Thymus (tissue), 11 donors: ENCODE measurements around the gene ZGRF1. TPM values are rescaled to one million over a fixed set of nuclear protein-coding genes. Genes with fewer than 3 reads are reported as not detected.
"Not testable (repeated sequence)": the region's sequence is repeated elsewhere in the genome, so short reads cannot be mapped to it uniquely, and the experiment has no call there.

ENCODE experiments used
- DNase-seq, 9 donors: peaks; one replicate each; pipeline ENCODE4 v3.0.0-alpha.2; 2013; ENCODE audit warnings: low spot score in 9 of 9, low read depth in 6 of 9, missing footprints in 1 of 9
- H3K27ac ChIP-seq, 2 donors: one replicate each; pipeline ENCODE4 v1.5.1; 2013; ENCODE audit warnings: control low read depth in 1 of 2, low read depth in 1 of 2, low read length in 1 of 2, mild to moderate bottlenecking in 1 of 2, moderate library complexity in 1 of 2
- H3K27me3 ChIP-seq, 2 donors: one replicate each; pipeline ENCODE4 v1.5.1; 2013; ENCODE audit warnings: low read length in 1 of 2; ENCODE audit not compliant: control insufficient read depth in 2 of 2, insufficient read depth in 1 of 2
- H3K36me3 ChIP-seq, 2 donors: one replicate each; pipeline ENCODE4 v1.5.1; 2013; ENCODE audit warnings: low read length in 1 of 2, mild to moderate bottlenecking in 1 of 2, moderate library complexity in 1 of 2; ENCODE audit not compliant: control insufficient read depth in 2 of 2, insufficient read depth in 2 of 2
- H3K4me1 ChIP-seq, 2 donors: one replicate each; pipeline ENCODE4 v1.5.1; 2013; ENCODE audit warnings: low read length in 2 of 2; ENCODE audit not compliant: control insufficient read depth in 2 of 2, insufficient read depth in 2 of 2
- H3K4me3 ChIP-seq, 2 donors: one replicate each; pipeline ENCODE4 v1.5.1; 2013; ENCODE audit warnings: low read length in 2 of 2, control low read depth in 1 of 2, mild to moderate bottlenecking in 1 of 2
- H3K9me3 ChIP-seq, 2 donors: one replicate each; pipeline ENCODE4 v1.5.1; 2013; ENCODE audit warnings: low read length in 1 of 2, mild to moderate bottlenecking in 1 of 2; ENCODE audit not compliant: control insufficient read depth in 2 of 2, insufficient read depth in 1 of 2
- whole genome bisulfite sequencing: extraction: QIAGEN DNeasy Blood & Tissue Kit; methylation state at CpG from one replicate; pipeline ENCODE4 v1.1.7; 2013; 5-methylcytosine and 5-hydroxymethylcytosine counted together
- polyA plus RNA-seq: library from polyadenylated mRNA; stranded (reverse); fragments of 200-250 nt; gene quantifications from one replicate; pipeline ENCODE4 v1.2.3, GENCODE V29; 2013
- total RNA-seq: library from RNA; stranded (reverse); fragments of 120-200 nt; gene quantifications from one replicate; pipeline ENCODE4 v1.2.4, GENCODE V29; 2013
- donor health status: healthy.

ZGRF1 gene
- total and polyA plus RNA-seq, 2 donors, result 10.5 to 23.5 TPM

GRCh38 chr4:112646632-112647537 lies 10.2 kb upstream of the ZGRF1 start:
- DNase-seq, result no peak
- peaks cover 17 to 51% of the 10 kb centered on the region in 2 donors for H3K36me3 ChIP-seq

GRCh38 chr4:112645541-112646329 lies 9.0 kb upstream of the ZGRF1 start:
- DNase-seq, result no peak
- Histone ChIP-seq H3K4me1 (no peaks in the 10 kb centered on the region), H3K4me3 (no peak overlapping the region), H3K27me3 (no peaks in the 10 kb centered on the region), H3K27ac (no peak overlapping the region), H3K9me3 (no peaks in the 10 kb centered on the region), H3K36me3 (peaks cover 17 to 49% of the 10 kb centered on the region in 2 donors)
- WGBS, result 96% methylated on average over 8 of the region's 8 CpGs

More at GRCh38 chr4:112646632-112647537, 10.2 kb upstream of the ZGRF1 start:
- H3K27me3 ChIP-seq, result no peaks in the 10 kb centered on the region
- WGBS, result 92% methylated on average over 6 of the region's 6 CpGs
- H3K4me1 ChIP-seq, result no peaks in the 10 kb centered on the region
- H3K4me3 ChIP-seq, result no peak overlapping the region
- no peaks in the 10 kb centered on the region for H3K9me3 ChIP-seq
- H3K27ac ChIP-seq, result no peak overlapping the region

- H3K36me3 ChIP-seq, result peaks cover 14 to 44% of the 10 kb centered on the region in 2 donors
Observed at GRCh38 chr4:112644595-112645535, 8.2 kb upstream of the ZGRF1 start.

GRCh38 chr4:112642526-112642925 lies 5.8 kb upstream of the ZGRF1 start:
- H3K4me1 ChIP-seq, result peaks cover 6 to 7% of the 10 kb centered on the region in 2 donors
- H3K4me3 ChIP-seq, result no peak overlapping the region
- peaks cover 11 to 28% of the 10 kb centered on the region in 2 donors for H3K36me3 ChIP-seq
- DNase-seq, result no peak
- H3K9me3 ChIP-seq, result no peaks in the 10 kb centered on the region
- WGBS, result 93% methylated on average over 2 of the region's 2 CpGs
- no peaks in the 10 kb centered on the region for H3K27me3 ChIP-seq
- H3K27ac ChIP-seq, result no peak overlapping the region

More at GRCh38 chr4:112644595-112645535, 8.2 kb upstream of the ZGRF1 start:
- H3K4me1 ChIP-seq, DNase-seq, H3K4me3 ChIP-seq, H3K27ac ChIP-seq, H3K9me3 ChIP-seq, H3K27me3 ChIP-seq: not testable (repeated sequence)
- WGBS, result 94% methylated on average over 10 of the region's 10 CpGs

GRCh38 chr4:112637552-112637866 lies 800 bp upstream of the ZGRF1 start:
- Histone ChIP-seq H3K27ac (peak overlapping the region; percentile 97 to 99), H3K36me3 (peaks cover 0 to 3% of the 10 kb centered on the region in 2 donors), H3K4me1 (peaks cover 6 to 7% of the 10 kb centered on the region in 2 donors), H3K9me3 (no peaks in the 10 kb centered on the region), H3K27me3 (no peaks in the 10 kb centered on the region), H3K4me3 (peak overlapping the region; percentile 79 to 82)
- under 1% methylated on average over 8 of the region's 8 CpGs for WGBS
- DNase-seq, result no peak

- H3K9me3 ChIP-seq, result no peaks in the 10 kb centered on the region
- 41% methylated on average over 4 of the region's 4 CpGs for WGBS
- H3K4me1 ChIP-seq, result peaks cover 6 to 7% of the 10 kb centered on the region in 2 donors
- H3K36me3 ChIP-seq, result peaks cover 0 to 13% of the 10 kb centered on the region in 2 donors
- no peaks in the 10 kb centered on the region for H3K27me3 ChIP-seq
- DNase-seq, result peak in 7 of 9 donors; percentile 8 to 56 (median 18)
- H3K27ac ChIP-seq, result no peak overlapping the region
- H3K4me3 ChIP-seq, result no peak overlapping the region
Observed at GRCh38 chr4:112633477-112634235, 3.1 kb downstream of the ZGRF1 start.

- H3K36me3 ChIP-seq, result peaks cover 12 to 21% of the 10 kb centered on the region in 2 donors
- H3K4me1 ChIP-seq, result no peaks in the 10 kb centered on the region
- H3K27ac ChIP-seq, result no peak overlapping the region
- no peak for DNase-seq
- no peaks in the 10 kb centered on the region for H3K9me3 ChIP-seq
- no peak overlapping the region for H3K4me3 ChIP-seq
- 97% methylated on average over 4 of the region's 4 CpGs for WGBS
- no peaks in the 10 kb centered on the region for H3K27me3 ChIP-seq
Observed at GRCh38 chr4:112626228-112626627, 10.5 kb downstream of the ZGRF1 start.

GRCh38 chr4:112616984-112617383 lies 19.7 kb downstream of the ZGRF1 start:
- Histone ChIP-seq H3K4me1 (no peaks in the 10 kb centered on the region), H3K4me3 (no peak overlapping the region), H3K9me3 (no peaks in the 10 kb centered on the region), H3K27me3 (no peaks in the 10 kb centered on the region), H3K27ac (no peak overlapping the region), H3K36me3 (peaks cover 5 to 15% of the 10 kb centered on the region in 2 donors)
- DNase-seq, result no peak
- 98% methylated on average over 2 of the region's 2 CpGs for WGBS
